HL-60 (cell line): Measurements from ENCODE around the gene PTPRU.

Experiments
- CTCF ChIP-seq: IDR thresholded peaks from one replicate; pipeline ENCODE4 v1.5.1; 2011; ENCODE audit warnings: low read length, control low read depth, inconsistent platforms; ENCODE audit not compliant: insufficient read depth
- POLR2AphosphoS5 ChIP-seq: IDR thresholded peaks from 2 replicates; pipeline ENCODE4 v1.6.1; 2012; ENCODE audit warnings: low read depth
- TF ChIP-seq, protein P1 (sequence below): IDR thresholded peaks from 2 replicates; pipeline ENCODE4 v1.6.1; 2012; ENCODE audit warnings: low read depth; ENCODE audit not compliant: insufficient replicate concordance

DNA sequence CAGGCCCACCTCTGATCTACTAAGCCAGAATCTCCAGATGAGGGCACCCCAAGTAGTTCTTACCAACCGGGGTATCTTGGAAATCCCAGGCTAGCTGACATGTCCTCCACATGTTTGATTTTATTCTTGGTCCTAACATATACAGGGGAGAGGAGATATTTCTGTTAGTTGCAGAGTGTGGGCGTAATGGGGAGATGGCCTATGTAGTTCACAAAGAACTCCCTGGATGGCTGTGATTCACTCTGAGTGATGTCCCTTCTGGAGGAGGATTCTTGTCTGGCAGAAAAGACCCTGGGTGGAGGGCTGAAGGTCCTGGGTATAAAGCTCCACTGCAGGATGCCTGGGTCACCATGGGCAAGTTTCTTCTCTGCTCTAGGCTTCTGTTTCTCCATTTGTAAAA is 18.7 kb upstream of the PTPRU start:
- TF ChIP-seq, protein P1, sequence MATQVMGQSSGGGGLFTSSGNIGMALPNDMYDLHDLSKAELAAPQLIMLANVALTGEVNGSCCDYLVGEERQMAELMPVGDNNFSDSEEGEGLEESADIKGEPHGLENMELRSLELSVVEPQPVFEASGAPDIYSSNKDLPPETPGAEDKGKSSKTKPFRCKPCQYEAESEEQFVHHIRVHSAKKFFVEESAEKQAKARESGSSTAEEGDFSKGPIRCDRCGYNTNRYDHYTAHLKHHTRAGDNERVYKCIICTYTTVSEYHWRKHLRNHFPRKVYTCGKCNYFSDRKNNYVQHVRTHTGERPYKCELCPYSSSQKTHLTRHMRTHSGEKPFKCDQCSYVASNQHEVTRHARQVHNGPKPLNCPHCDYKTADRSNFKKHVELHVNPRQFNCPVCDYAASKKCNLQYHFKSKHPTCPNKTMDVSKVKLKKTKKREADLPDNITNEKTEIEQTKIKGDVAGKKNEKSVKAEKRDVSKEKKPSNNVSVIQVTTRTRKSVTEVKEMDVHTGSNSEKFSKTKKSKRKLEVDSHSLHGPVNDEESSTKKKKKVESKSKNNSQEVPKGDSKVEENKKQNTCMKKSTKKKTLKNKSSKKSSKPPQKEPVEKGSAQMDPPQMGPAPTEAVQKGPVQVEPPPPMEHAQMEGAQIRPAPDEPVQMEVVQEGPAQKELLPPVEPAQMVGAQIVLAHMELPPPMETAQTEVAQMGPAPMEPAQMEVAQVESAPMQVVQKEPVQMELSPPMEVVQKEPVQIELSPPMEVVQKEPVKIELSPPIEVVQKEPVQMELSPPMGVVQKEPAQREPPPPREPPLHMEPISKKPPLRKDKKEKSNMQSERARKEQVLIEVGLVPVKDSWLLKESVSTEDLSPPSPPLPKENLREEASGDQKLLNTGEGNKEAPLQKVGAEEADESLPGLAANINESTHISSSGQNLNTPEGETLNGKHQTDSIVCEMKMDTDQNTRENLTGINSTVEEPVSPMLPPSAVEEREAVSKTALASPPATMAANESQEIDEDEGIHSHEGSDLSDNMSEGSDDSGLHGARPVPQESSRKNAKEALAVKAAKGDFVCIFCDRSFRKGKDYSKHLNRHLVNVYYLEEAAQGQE: no peak
- TF ChIP-seq CTCF: no peak
- no peak for TF ChIP-seq POLR2AphosphoS5
